ENCODE results near the gene TAS1R2.

TAS1R2 gene

GRCh38 chr1:18899363-18900049, 40.0 kb upstream of the TAS1R2 start:
- no peak overlapping the region for H3K23ac ChIP-seq (ENCODE audit: low read length)
- no peak overlapping the region for H4K8ac ChIP-seq (ENCODE audit: low read depth, low read length)
- H3K9me3 ChIP-seq (ENCODE audit: insufficient read depth, low read depth, low read length): peaks cover 2% of the 10 kb centered on the region
- H4K12ac ChIP-seq (ENCODE audit: low read depth, low read length): no peak overlapping the region
- no peak overlapping the region for H2BK12ac ChIP-seq (ENCODE audit: low read length)
- H3K79me1 ChIP-seq (ENCODE audit: low read length): peaks cover 22% of the 10 kb centered on the region
- no peak overlapping the region for H3K4me2 ChIP-seq (ENCODE audit: low read length)
- H3K9ac ChIP-seq (ENCODE audit: low read length): no peak overlapping the region
- H3K27ac ChIP-seq (ENCODE audit: low read depth, low read length): no peak overlapping the region
- H3K14ac ChIP-seq (ENCODE audit: low read length): no peak overlapping the region
- DNase-seq: no peak
- H3K27me3 ChIP-seq (ENCODE audit: insufficient read depth, low read length): no peaks in the 10 kb centered on the region
- no peak overlapping the region for H4K91ac ChIP-seq (ENCODE audit: low read depth, low read length)
- H2BK5ac ChIP-seq (ENCODE audit: low read depth, low read length, poor library complexity): no peak overlapping the region
- H3K4ac ChIP-seq (ENCODE audit: low read depth, low read length): no peak overlapping the region
- H3K79me2 ChIP-seq (ENCODE audit: control insufficient read depth, insufficient read depth, low read length, poor library complexity): peaks cover 8% of the 10 kb centered on the region
- no peak overlapping the region for H3K18ac ChIP-seq (ENCODE audit: low read length)
- no peak overlapping the region for H3K4me3 ChIP-seq (ENCODE audit: low read depth, low read length)
- no peak overlapping the region for H2AK5ac ChIP-seq (ENCODE audit: low read length)
- WGBS (ENCODE audit: extremely low coverage, insufficient coverage, insufficient read length): no CpG with 5 or more reads among the region's 4 CpGs
- H3K36me3 ChIP-seq (ENCODE audit: control insufficient read depth in 1 of 2, insufficient read depth in 2 of 2, low read length in 2 of 2): peaks cover 10 to 16% of the 10 kb centered on the region in 2 experiments
- no peak overlapping the region for H2AFZ ChIP-seq (ENCODE audit: insufficient read depth, low read length, poor library complexity)
- no peak overlapping the region for H2BK120ac ChIP-seq (ENCODE audit: insufficient read depth, low read length, poor library complexity)
- peaks cover 21 to 34% of the 10 kb centered on the region in 2 experiments for H3K4me1 ChIP-seq (ENCODE audit: control insufficient read depth in 1 of 2, insufficient read depth in 2 of 2, low read length in 2 of 2)

- Histone ChIP-seq H2AFZ (ENCODE audit: insufficient read depth, low read length, poor library complexity) (no peak overlapping the region), H3K14ac (ENCODE audit: low read length) (no peak overlapping the region), H3K36me3 (ENCODE audit: control insufficient read depth in 1 of 2, insufficient read depth in 2 of 2, low read length in 2 of 2) (peaks cover 10 to 16% of the 10 kb centered on the region in 2 experiments), H2AK5ac (ENCODE audit: low read length) (no peak overlapping the region), H2BK5ac (ENCODE audit: low read depth, low read length, poor library complexity) (no peak overlapping the region), H3K23ac (ENCODE audit: low read length) (no peak overlapping the region), H3K18ac (ENCODE audit: low read length) (no peak overlapping the region), H3K9me3 (ENCODE audit: insufficient read depth, low read depth, low read length) (peaks cover 2% of the 10 kb centered on the region), H4K91ac (ENCODE audit: low read depth, low read length) (no peak overlapping the region), H3K79me2 (ENCODE audit: control insufficient read depth, insufficient read depth, low read length, poor library complexity) (peaks cover 8% of the 10 kb centered on the region), H3K27me3 (ENCODE audit: insufficient read depth, low read length) (no peaks in the 10 kb centered on the region), H3K4me2 (ENCODE audit: low read length) (no peak overlapping the region), H2BK12ac (ENCODE audit: low read length) (no peak overlapping the region), H3K9ac (ENCODE audit: low read length) (no peak overlapping the region), H3K4ac (ENCODE audit: low read depth, low read length) (no peak overlapping the region), H4K8ac (ENCODE audit: low read depth, low read length) (no peak overlapping the region), H3K4me1 (ENCODE audit: control insufficient read depth in 1 of 2, insufficient read depth in 2 of 2, low read length in 2 of 2) (peaks cover 20 to 35% of the 10 kb centered on the region in 2 experiments), H3K79me1 (ENCODE audit: low read length) (peaks cover 27% of the 10 kb centered on the region), H3K4me3 (ENCODE audit: low read depth, low read length) (no peak overlapping the region), H3K27ac (ENCODE audit: low read depth, low read length) (no peak overlapping the region), H2BK120ac (ENCODE audit: insufficient read depth, low read length, poor library complexity) (no peak overlapping the region), H4K12ac (ENCODE audit: low read depth, low read length) (no peak overlapping the region)
- no peak for DNase-seq
- no CpG with 5 or more reads among the region's 8 CpGs for WGBS (ENCODE audit: extremely low coverage, insufficient coverage, insufficient read length)
These were observed 39.1 kb upstream of the TAS1R2 start for GRCh38 chr1:18898567-18898966.

GRCh38 chr1:18895317-18895716, 35.9 kb upstream of the TAS1R2 start:
- Histone ChIP-seq H3K9ac (ENCODE audit: low read length) (no peak overlapping the region), H2BK12ac (ENCODE audit: low read length) (peak overlapping the region; percentile 23), H3K4me3 (ENCODE audit: low read depth, low read length) (no peak overlapping the region), H4K8ac (ENCODE audit: low read depth, low read length) (no peak overlapping the region), H4K12ac (ENCODE audit: low read depth, low read length) (no peak overlapping the region), H3K79me1 (ENCODE audit: low read length) (peaks cover 30% of the 10 kb centered on the region), H4K91ac (ENCODE audit: low read depth, low read length) (peak overlapping the region; percentile 40), H2AFZ (ENCODE audit: insufficient read depth, low read length, poor library complexity) (no peak overlapping the region), H3K4me1 (ENCODE audit: control insufficient read depth in 1 of 2, insufficient read depth in 2 of 2, low read length in 2 of 2) (peaks cover 34 to 43% of the 10 kb centered on the region in 2 experiments), H3K18ac (ENCODE audit: low read length) (no peak overlapping the region), H3K14ac (ENCODE audit: low read length) (peak overlapping the region; percentile 1), H3K27ac (ENCODE audit: low read depth, low read length) (peak overlapping the region; percentile 79), H3K27me3 (ENCODE audit: insufficient read depth, low read length) (no peaks in the 10 kb centered on the region), H2AK5ac (ENCODE audit: low read length) (no peak overlapping the region), H2BK120ac (ENCODE audit: insufficient read depth, low read length, poor library complexity) (no peak overlapping the region), H3K4me2 (ENCODE audit: low read length) (no peak overlapping the region), H3K79me2 (ENCODE audit: control insufficient read depth, insufficient read depth, low read length, poor library complexity) (peaks cover 6% of the 10 kb centered on the region), H3K4ac (ENCODE audit: low read depth, low read length) (no peak overlapping the region), H3K9me3 (ENCODE audit: insufficient read depth, low read depth, low read length) (peaks cover 2% of the 10 kb centered on the region), H3K36me3 (ENCODE audit: control insufficient read depth in 1 of 2, insufficient read depth in 2 of 2, low read length in 2 of 2) (peaks cover 10 to 16% of the 10 kb centered on the region in 2 experiments), H2BK5ac (ENCODE audit: low read depth, low read length, poor library complexity) (peak overlapping the region; percentile 0), H3K23ac (ENCODE audit: low read length) (no peak overlapping the region)
- no CpG with 5 or more reads among the region's 6 CpGs for WGBS (ENCODE audit: extremely low coverage, insufficient coverage, insufficient read length)
- no peak for DNase-seq

- peaks cover 6% of the 10 kb centered on the region for H3K79me2 ChIP-seq (ENCODE audit: control insufficient read depth, insufficient read depth, low read length, poor library complexity)
- DNase-seq: peak; percentile 90 to 99
- no peaks in the 10 kb centered on the region for H3K27me3 ChIP-seq (ENCODE audit: insufficient read depth, low read length)
- H3K14ac ChIP-seq (ENCODE audit: low read length): no peak overlapping the region
- peak overlapping the region; percentile 91 for H4K91ac ChIP-seq (ENCODE audit: low read depth, low read length)
- H3K4me3 ChIP-seq (ENCODE audit: low read depth, low read length): no peak overlapping the region
- peak overlapping the region; percentile 1 for H4K12ac ChIP-seq (ENCODE audit: low read depth, low read length)
- H3K18ac ChIP-seq (ENCODE audit: low read length): peak overlapping the region; percentile 87
- H3K79me1 ChIP-seq (ENCODE audit: low read length): peaks cover 35% of the 10 kb centered on the region
- no peak overlapping the region for H2AK5ac ChIP-seq (ENCODE audit: low read length)
- no peak overlapping the region for H3K9ac ChIP-seq (ENCODE audit: low read length)
- peaks cover 36 to 45% of the 10 kb centered on the region in 2 experiments for H3K4me1 ChIP-seq (ENCODE audit: control insufficient read depth in 1 of 2, insufficient read depth in 2 of 2, low read length in 2 of 2)
- H3K23ac ChIP-seq (ENCODE audit: low read length): no peak overlapping the region
- H4K8ac ChIP-seq (ENCODE audit: low read depth, low read length): peak overlapping the region; percentile 57
- H3K4ac ChIP-seq (ENCODE audit: low read depth, low read length): peak overlapping the region; percentile 21
- no peak overlapping the region for H2AFZ ChIP-seq (ENCODE audit: insufficient read depth, low read length, poor library complexity)
- peak overlapping the region; percentile 96 for H3K27ac ChIP-seq (ENCODE audit: low read depth, low read length)
- WGBS (ENCODE audit: extremely low coverage, insufficient coverage, insufficient read length): no CpG with 5 or more reads among the region's 7 CpGs
- H3K36me3 ChIP-seq (ENCODE audit: control insufficient read depth in 1 of 2, insufficient read depth in 2 of 2, low read length in 2 of 2): peaks cover 14 to 17% of the 10 kb centered on the region in 2 experiments
- H2BK12ac ChIP-seq (ENCODE audit: low read length): peak overlapping the region; percentile 76
- H2BK5ac ChIP-seq (ENCODE audit: low read depth, low read length, poor library complexity): peak overlapping the region; percentile 91
- no peak overlapping the region for H3K4me2 ChIP-seq (ENCODE audit: low read length)
- peaks cover 5% of the 10 kb centered on the region for H3K9me3 ChIP-seq (ENCODE audit: insufficient read depth, low read depth, low read length)
- H2BK120ac ChIP-seq (ENCODE audit: insufficient read depth, low read length, poor library complexity): peak overlapping the region; percentile 92
These were observed 33.7 kb upstream of the TAS1R2 start for GRCh38 chr1:18893120-18893519.
